Measurements from ENCODE around the gene COX5A. TPM values are rescaled to one million over a fixed set of nuclear protein-coding genes. Genes with fewer than 3 reads are reported as not detected.
A peak's percentile ranks its signal among the peaks of the same experiment; 100 is the strongest.
"Not testable (repeated sequence)": the region's sequence is repeated elsewhere in the genome, so short reads cannot be mapped to it uniquely, and the experiment has no call there.

COX5A gene
- polyA plus RNA-seq, 3 donors = 192 to 378 (median 239) TPM

DNA sequence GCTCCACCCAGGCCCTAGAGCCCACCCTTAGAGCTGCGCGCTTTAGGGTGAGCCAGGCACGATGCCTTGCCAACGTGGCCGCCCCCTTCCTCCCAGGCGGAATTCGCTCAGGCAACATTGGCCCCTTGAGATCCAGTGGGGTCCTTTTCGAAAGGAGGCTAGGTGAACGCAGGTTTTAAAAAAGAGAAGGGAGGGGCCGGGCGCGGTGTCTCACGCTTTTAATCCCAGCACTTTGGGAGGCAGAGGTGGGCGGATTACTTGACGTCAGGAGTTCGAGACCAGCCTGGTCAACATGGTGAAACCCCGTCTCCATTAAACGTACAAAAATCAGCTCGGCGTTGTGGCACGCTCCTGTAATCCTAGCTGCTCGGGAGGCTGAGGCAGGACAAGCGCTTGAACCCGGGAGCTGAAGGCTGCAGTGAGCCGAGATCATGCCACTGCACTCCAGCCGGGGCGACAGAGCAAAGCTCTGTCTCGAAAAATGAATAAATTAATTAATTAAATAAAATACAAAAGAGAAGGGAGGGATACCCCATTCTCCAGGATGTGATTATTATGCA lies 19.7 kb upstream of the COX5A start:
- H3K27ac ChIP-seq (ENCODE audit: low read depth, low read length) = no peak overlapping the region
- 2 to 7% (median 3%) methylated on average over 28 of the region's 28 CpGs for WGBS, 3 donors

DNA sequence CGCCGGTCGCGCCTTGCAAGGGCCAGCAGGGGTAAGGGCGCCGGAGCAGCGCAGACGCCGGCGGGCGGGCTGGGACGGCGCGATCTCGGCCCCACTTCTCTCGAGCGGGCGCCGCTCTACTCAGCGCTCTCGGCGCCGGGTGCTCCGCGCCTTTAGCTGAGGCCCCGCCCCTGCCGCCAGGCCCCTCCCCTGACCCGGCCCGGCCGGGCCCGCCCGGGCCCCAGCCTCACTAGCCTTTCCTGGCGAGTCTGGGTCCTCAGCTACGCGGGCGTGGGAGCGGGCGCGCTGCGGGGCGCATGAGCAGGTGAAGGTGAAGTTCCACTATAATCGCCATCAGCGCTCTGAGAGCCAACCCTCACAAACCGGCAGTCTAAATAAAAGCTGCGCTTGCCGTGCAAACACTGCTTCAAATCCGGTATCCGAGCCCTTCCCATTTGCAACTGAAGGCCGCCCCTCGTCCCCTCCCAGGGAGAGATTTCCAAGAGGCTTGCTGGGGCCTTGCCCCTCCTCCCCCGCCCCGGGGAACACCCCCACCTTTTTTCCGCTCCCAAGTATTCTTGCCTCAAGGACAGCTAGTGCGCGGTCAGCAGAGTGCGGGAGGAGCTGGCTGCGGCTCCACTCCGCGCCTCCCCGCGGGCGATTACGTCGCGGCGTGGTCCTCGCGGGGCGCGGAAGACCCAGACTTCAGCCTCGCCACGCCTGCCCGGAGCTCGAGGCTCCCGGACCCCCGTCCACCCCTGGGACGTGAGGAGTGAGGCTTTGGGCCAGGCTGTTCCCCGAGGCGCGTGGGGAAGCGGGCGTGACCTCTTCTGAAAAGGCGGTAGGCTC lies 19.0 kb upstream of the COX5A start, which contains the start of gene RPP25:
Gene RPP25, minus strand, starts transcription at position 125 of the 828 bp plus-strand sequence. CDS start 189 bp downstream, outside the sequence.
- H3K27ac ChIP-seq (ENCODE audit: low read depth, low read length) = no peak within 1 kb of the TSS
- WGBS, 3 donors = 1% methylated on average over 56 to 83 of the region's 83 CpGs

DNA sequence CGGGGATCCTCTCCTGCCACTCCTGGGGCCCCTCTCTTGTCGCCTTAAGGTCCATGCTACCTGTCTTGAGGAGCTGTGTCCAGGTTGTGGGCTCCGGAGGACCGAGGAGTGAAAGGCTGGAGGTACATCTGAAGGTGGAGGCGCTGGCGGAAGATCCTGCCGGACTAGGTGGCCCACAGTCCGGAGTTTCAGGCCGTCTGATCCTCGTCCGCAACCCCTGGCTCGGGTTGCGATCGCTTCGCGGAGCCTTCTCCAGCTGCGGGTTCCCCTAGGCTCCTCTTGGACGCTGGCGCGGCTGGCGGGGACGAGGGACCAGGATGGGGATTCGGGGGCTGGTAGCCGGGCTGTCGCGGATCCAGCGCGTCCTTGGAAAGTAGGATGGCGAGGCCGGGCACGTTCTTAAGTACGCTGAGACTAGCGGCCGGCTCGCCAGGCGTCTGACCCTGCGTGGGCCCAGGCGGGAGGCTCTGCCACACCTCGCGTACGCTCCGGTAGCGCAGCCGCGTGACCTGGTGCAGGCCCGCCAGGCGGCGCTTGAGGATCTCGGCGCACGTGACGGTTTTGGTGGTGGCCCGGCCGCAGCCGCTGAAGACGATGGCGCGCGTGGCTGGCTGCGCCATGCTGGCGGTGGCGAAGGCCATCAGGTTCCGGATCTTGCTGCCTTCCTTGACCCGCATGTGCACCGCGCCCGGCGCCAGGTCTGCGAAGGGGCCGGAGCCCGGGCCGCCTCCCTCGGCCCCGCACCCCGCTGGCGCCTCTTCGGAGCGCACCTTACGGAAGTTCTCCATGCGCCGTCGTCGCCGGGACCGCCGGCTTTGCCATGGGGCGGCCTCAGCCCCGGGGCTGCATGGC lies 18.1 kb upstream of the COX5A start:
- 12 to 20% (median 18%) methylated on average over 72 to 88 of the region's 88 CpGs for WGBS, 3 donors
- H3K27ac ChIP-seq (ENCODE audit: low read depth, low read length) = no peak overlapping the region

DNA sequence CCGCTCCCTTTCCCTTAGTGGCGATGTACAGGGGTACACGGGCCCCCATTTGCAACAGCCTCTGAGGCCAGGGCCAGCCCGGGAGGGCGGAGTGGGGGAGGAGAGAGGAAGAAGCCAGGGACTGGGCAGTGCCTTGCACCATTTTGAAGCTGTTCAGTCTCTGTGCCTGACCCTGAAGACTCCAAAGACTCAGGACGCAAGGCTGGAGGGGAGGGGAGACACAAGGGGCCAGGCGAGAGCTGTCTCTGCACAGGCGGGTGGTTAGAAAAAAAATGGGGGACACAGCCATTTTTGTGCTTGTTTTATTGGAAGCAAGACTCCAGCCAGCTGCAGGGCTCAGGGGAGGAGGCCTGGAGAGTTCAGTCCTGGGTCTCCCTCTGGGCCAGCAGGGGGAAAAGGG lies 17.1 kb upstream of the COX5A start:
- no peak overlapping the region for H3K27ac ChIP-seq (ENCODE audit: low read depth, low read length)
- WGBS, 3 donors = 66 to 80% (median 71%) methylated on average over 7 to 8 of the region's 8 CpGs

DNA sequence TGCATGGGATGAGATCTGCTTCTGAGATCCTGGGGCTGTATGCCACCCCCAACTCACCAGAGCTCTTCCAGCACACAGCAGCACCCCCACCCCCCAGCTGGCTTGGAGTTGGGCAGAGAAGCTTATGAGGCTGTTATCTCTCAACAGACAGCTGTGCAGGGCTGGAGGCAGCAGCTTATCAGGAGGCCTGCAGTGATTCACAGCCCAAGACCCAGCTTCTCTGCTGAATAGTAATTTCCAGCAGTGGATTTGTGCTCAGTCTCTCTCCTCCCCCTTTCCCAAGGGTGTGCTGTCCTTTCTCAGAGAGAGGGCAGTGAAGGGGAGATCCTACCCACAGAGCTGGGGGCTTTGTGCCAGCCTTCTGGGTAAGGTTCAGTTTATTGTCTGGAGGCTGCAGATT lies 16.6 kb upstream of the COX5A start:
- no peak overlapping the region for H3K27ac ChIP-seq (ENCODE audit: low read depth, low read length)

DNA sequence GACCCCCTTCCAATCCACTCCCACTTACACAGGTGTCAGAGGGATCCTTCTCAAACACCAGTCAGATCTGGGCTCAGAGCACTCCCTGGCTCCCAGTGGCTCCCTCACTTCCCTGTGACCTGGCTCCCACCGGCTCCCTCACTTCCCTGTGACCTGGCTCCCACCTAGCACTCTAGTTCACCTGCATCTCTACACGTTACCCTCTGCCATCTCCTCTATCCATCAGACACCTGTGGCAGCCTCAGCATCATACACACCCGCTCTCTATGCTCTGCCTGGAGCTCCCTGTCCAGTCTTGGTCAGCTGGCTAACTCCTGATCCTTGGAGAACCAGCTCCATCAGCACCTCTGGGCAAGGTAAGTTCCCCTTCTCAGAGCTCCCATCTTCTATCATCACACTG lies 13.1 kb upstream of the COX5A start:
- WGBS, 3 donors = 66 to 74% (median 70%) methylated on average over 3 of the region's 3 CpGs
- no peak overlapping the region for H3K27ac ChIP-seq (ENCODE audit: low read depth, low read length)

DNA sequence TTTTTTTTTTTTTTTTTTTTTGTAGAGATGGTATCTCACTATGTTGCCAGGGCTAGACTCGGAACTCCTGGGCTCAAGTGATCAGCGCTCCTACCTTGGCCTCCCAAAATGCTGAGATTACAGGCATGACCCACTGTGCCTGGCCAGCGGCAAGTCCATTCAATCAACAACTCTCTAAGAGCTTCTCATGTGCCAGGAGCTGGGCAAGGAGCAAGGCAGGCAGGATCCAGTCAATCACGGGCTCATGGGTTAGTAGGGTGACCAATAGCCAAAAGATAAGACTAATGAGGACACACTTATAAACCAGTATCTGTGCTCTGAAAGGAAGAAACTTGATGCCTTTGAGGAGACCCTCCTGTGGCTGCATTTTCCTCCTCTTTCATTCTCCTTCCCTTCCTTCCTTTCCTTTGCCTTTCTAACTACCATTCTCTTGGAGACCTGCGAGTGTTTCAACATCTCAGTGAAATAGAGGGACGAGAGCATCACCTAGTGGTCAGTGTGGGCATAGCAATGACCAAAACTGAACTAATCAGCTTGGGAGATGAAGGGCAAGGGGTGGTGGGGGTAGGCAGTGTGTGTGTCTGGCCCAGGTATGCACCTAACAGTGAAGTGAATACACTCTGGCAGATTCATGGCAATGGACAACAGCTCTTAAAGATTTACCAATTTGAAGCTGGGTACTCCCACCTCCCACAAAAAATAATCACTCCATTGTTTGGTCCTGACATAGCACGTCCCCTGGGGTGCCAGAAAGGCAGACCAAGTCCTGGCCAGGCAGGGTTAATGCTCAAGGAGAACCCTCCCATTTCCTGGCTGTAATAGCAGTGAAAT lies 12.4 kb upstream of the COX5A start:
- 44 to 53% (median 46%) methylated on average over 7 of the region's 7 CpGs for WGBS, 3 donors
- H3K27ac ChIP-seq (ENCODE audit: low read depth, low read length) = no peak overlapping the region

DNA sequence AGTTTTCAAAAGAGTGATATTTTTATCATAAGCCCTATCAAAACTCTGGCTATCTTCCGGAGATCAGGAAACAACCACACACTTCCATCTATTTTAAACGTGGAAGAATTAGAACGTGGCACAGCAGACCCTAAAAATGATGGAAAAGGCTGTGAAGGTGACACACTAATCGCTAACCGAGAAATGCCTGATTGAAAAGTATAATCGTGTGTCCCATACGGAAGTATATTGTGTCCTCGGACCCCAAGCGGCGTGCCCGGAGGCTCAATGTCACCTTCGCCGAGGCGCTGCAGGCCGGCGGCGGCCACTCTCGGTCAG lies 642 bp downstream of the COX5A start:
- 0 to 1% (median 0%) methylated on average over 18 of the region's 18 CpGs for WGBS, 3 donors
- peak overlapping the region; percentile 61 for H3K27ac ChIP-seq (ENCODE audit: low read depth, low read length)

DNA sequence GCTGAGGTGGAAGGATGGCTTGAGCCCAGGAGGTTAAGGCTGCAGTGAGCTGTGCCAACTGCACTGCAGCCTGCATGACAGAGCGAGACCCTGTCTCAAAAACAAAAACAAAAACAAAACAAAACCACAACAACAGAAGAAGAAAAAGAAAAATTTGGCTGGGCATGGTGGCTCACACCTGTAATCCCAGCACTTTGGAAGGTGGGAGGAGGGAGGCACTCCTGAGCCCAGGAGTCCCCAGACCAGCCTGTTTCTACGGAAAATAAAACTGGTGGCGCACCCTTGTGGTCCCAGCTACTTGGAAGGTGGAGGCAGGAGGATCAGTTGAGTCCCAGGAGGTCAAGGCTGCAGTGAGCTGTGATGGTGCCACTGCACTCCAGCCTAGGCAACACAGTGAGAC lies 2.7 kb downstream of the COX5A start:
- WGBS, 3 donors = 75 to 84% (median 83%) methylated on average over 3 of the region's 3 CpGs
- H3K27ac ChIP-seq (ENCODE audit: low read depth, low read length) = not testable (repeated sequence)

DNA sequence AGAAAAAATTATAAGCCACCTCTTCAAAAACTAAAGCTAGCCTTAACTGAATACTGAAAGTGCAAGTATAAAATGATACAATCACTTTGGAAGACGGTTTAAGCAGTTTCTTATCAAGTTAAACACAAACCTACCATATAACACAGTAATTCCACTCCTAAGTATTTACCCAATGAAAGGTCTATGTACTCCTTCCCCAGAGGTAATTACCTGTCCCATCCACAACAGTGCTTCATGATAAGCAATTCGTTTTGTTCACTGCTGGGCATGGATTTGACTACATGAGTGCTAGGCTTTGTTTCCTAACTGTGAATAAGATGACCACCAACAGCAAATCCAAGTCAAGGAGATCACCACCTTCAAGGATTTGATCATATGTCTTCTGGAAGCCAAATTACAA lies 4.3 kb downstream of the COX5A start:
- 37 to 76% (median 75%) methylated on average over 2 of the region's 2 CpGs for WGBS, 3 donors
- H3K27ac ChIP-seq (ENCODE audit: low read depth, low read length) = no peak overlapping the region

DNA sequence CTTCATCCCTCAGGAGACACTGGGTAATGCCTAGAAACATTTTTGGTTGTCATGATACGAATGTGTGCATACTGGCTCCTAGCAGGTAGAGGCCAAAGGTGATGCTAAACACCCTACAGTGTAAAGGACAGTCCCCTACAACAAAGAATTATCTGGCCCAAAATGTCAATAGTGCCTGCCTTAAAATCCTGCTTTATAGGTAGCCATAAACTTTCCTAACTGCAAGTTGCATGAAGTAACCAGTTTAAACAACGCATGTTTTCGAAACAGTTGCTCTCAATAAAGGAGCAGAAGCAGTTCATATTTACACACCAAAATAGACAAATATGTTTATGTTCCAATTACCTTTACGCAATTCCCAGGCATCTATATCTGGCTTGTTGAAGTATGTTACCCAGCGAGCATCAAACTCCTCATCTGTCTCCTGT lies 9.1 kb downstream of the COX5A start:
- H3K27ac ChIP-seq (ENCODE audit: low read depth, low read length) = no peak overlapping the region
- WGBS, 3 donors = 92 to 99% (median 96%) methylated on average over 5 of the region's 5 CpGs

DNA sequence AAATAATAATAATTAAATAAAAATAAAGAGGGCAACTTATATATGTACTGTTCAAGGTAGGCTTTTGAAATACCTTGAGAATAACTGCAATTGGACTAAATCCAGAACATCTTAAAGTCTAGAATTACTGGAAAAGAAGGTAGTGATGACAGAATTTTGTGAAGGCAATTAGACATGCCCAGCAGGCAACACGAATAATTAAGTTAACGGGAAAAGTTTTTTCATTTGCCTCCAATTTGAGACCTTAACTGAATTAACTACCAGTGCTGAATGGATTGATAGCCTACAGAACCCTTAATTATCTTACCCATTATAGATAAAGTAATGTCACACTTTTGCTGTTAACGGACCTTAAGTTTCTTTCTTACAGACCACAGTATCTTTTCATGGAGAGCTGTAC lies 13.3 kb downstream of the COX5A start:
- 92 to 97% (median 92%) methylated on average over 3 of the region's 3 CpGs for WGBS, 3 donors
- H3K27ac ChIP-seq (ENCODE audit: low read depth, low read length) = no peak overlapping the region

DNA sequence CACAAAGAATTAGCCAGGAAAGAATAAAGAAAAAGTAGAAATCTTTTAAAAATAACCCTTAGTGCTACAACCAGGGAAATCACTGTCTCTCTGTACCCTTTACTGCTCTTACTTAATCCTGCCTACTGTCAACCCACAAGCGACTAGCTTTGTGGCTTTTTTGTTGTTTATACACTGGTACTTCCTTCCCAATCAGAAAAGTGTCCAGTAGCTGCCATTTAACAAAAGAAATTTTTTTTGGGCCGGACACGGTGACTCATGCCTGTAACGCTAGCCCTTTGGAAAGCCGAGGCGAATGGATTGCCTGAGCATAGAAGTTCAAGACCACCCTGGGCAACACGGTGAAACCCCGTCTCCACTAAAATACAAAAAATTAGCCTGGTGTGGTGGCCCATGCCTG lies 17.4 kb downstream of the COX5A start:
- no peak overlapping the region for H3K27ac ChIP-seq (ENCODE audit: low read depth, low read length)
- 61 to 89% (median 74%) methylated on average over 8 of the region's 8 CpGs for WGBS, 3 donors

DNA sequence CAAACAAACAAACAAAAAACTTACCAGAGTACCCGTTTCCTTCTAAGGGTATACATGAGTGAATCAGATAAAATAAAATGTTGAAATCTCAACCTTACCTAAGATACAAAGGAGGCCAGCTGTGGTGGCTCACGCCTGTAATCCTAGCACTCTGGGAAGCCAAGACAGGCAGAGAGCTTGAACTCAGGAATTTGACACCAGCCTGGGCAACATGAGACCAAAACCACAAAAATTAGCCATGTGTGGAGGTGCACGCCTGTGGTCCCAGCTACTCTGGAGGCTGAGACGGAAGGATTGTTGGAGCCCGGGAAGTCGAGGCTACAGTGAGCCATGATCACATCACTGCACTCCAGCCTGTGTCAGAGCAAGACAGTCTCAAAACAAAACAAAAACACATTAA lies 20.2 kb downstream of the COX5A start:
- H3K27ac ChIP-seq (ENCODE audit: low read depth, low read length) = no peak overlapping the region
- WGBS, 3 donors = 89 to 94% (median 94%) methylated on average over 6 of the region's 6 CpGs

DNA sequence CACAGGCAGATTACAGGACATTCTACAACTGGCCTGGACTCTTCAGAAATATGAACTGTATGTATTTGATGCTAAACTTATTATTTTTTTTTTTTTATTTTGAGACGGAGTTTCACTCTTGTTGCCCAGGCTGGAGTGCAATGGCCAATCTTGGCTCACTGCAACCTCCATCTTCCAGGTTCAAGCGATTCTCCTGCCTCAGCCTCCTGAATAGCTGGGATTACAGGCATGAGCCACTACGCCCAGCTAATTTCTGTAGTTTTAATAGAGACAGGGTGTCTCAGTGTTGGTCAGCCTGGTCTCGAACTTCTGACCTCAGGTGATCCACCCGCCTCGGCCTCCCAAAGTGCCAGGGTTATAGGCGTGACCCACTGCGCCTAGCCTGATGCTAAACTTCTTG lies 24.1 kb downstream of the COX5A start:
- WGBS, 3 donors = 94 to 98% (median 96%) methylated on average over 8 of the region's 8 CpGs
- not testable (repeated sequence) for H3K27ac ChIP-seq (ENCODE audit: low read depth, low read length)

DNA sequence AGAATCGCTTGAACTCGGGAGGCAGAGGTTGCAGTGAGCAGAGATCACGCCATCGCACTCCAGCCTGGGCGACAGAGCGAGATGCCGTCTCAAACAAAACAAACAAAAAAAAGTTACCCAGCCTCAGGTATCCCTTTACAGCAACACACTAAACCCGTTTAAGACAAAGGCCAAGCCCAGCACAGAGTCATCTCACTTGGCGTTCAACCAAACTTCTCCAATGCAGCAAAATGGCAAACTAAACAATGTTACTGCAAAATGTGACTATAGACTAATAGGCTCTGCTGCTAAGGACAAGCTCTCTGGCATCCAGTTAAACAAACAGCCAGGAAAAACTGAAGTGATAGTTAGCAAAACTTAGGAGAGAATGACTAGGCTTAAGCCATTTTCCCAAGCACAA lies 24.8 kb downstream of the COX5A start:
- no peak overlapping the region for H3K27ac ChIP-seq (ENCODE audit: low read depth, low read length)
- 86 to 93% (median 90%) methylated on average over 9 of the region's 9 CpGs for WGBS, 3 donors

DNA sequence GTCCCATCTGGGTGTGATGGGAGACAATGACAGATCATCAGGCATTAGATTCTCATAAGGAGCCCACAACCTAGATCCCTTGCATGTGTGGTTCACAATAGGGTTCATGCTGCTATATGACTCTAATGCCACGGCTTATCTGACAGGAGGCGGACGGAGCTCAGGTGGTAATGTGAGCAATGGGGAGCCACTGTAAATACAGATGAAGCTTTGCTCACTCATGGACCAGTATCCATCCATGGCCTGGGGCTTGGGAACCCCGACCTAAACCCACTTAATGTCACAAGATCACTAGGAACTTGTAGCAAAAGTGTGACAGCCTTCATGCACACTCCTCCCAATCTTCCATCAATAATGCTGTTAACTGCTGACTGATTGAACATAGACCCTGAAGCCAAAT lies 29.2 kb downstream of the COX5A start:
- WGBS, 3 donors = 91 to 96% (median 92%) methylated on average over 4 of the region's 4 CpGs

DNA sequence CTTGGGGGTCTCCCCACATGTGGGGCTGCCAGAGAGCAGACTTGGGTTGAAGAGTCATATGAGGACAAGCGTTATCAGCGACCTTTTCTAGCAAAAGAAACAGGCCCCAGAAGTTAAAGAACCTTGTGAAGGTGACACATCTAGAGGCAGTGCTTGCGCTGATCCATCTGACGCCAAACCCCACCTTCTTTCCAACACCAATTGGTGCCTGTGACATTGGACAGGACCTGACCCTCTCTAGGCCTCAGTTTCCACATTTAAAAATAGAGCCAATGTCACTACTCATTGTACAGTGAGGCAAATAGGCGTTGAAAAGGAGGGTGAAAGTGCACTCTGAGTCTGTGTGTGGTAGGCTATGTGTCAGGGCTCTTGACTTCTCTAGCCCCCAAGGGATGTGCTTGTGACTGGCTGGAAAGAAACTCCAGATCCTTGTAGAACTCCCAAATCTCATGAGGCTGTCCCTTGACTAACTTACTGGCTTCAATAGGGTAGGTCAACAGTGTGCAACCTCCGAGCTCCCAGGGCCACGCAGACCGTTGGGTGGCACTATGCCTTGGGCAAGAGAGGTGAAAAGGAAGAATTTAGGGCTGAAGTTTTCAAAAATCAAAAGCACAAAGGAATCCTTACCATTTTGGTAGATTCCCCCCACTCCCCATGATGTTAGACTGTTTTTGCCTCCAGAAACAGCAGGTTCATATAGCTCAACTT lies 30.6 kb downstream of the COX5A start:
- H3K27ac ChIP-seq (ENCODE audit: low read depth, low read length) = no peak overlapping the region
- 38 to 45% (median 43%) methylated on average over 8 of the region's 8 CpGs for WGBS, 3 donors

More for the DNA sequence above, 29.2 kb downstream of the COX5A start:
- no peak overlapping the region for H3K27ac ChIP-seq (ENCODE audit: low read depth, low read length)
